Sigmoid colon (tissue), 4 donors: ENCODE data around the gene TNPO1.

ENCODE experiments used
- CTCF ChIP-seq, 4 experiments: fragments of 450-650 bp in 3 of 4; fragments of 200-600 bp in 1 of 4; IDR thresholded peaks; one replicate each; pipeline ENCODE4 v1.5.1; 2016 to 2019; ENCODE audit warnings: antibody characterized with exemption in 4 of 4, mild to moderate bottlenecking in 3 of 4, moderate library complexity in 2 of 4
- EP300 ChIP-seq, 4 donors: sonication (generic); formaldehyde crosslinking; IDR thresholded peaks; one replicate each; pipeline ENCODE4 v1.6.1; 2017; ENCODE audit warnings: antibody characterized with exemption in 4 of 4
- POLR2A ChIP-seq, 2 donors: fragments of 450-650 bp; IDR thresholded peaks; one replicate each; pipeline ENCODE4 v1.6.1; 2016; ENCODE audit warnings: antibody characterized with exemption in 2 of 2, mild to moderate bottlenecking in 2 of 2, moderate library complexity in 2 of 2
- POLR2AphosphoS5 ChIP-seq, 4 donors: sonication (generic); formaldehyde crosslinking; IDR thresholded peaks; one replicate each; pipeline ENCODE4 v1.6.1; 2017; ENCODE audit warnings: antibody characterized with exemption in 4 of 4

GRCh38 chr5:72831685-72832084 is 15.2 kb downstream of the TNPO1 start:
- TF ChIP-seq EP300 (IDR thresholded peaks at IDR 0.05), result no peak
- TF ChIP-seq CTCF (IDR thresholded peaks at IDR 0.05), result no peak
- TF ChIP-seq POLR2A (IDR thresholded peaks at IDR 0.05), result no peak
- no peak for TF ChIP-seq POLR2AphosphoS5 (IDR thresholded peaks at IDR 0.05)
